WERI-Rb-1 (cell line): Measurements from ENCODE around the gene NDRG4.

ENCODE experiments used
- DNase-seq: peaks from one replicate; pipeline ENCODE4 v3.0.0-alpha.2; 2020
- H3K27ac ChIP-seq: fragments of 250-450 bp; sonication (Bioruptor Pico); 2 replicates; pipeline ENCODE4 v1.5.1; 2020; ENCODE audit warnings: mild to moderate bottlenecking, moderate library complexity
- H3K27me3 ChIP-seq: fragments of 250-450 bp; sonication (Bioruptor Pico); 2 replicates; pipeline ENCODE4 v1.5.1; 2021; ENCODE audit warnings: mild to moderate bottlenecking, low read depth, moderate library complexity; ENCODE audit not compliant: insufficient read depth, severe bottlenecking
- H3K36me3 ChIP-seq: fragments of 250-450 bp; sonication (Bioruptor Pico); 2 replicates; pipeline ENCODE4 v1.5.1; 2020; ENCODE audit warnings: mild to moderate bottlenecking, moderate library complexity
- H3K4me3 ChIP-seq: 2 replicates; pipeline ENCODE4 v1.5.1; 2011; ENCODE audit warnings: low read depth, mild to moderate bottlenecking, control low read depth, low read length
- H3K9me3 ChIP-seq: fragments of 250-450 bp; sonication (Bioruptor Pico); 2 replicates; pipeline ENCODE4 v1.5.1; 2021; ENCODE audit warnings: mild to moderate bottlenecking, moderate library complexity; ENCODE audit not compliant: severe bottlenecking
- CTCF ChIP-seq: IDR thresholded peaks from 2 replicates; pipeline ENCODE4 v1.5.1; 2011; ENCODE audit warnings: low read depth, mild to moderate bottlenecking, control low read depth, inconsistent platforms, low read length

Gene NDRG4

GRCh38 chr16:58507195-58507962 lies 7.4 kb downstream of the NDRG4 start:
- no peaks in the 10 kb centered on the region for H3K27me3 ChIP-seq
- H3K4me3 ChIP-seq, result no peak overlapping the region
- no peak for TF ChIP-seq CTCF
- H3K9me3 ChIP-seq, result no peaks in the 10 kb centered on the region
- DNase-seq, result no peak
- H3K36me3 ChIP-seq, result no peaks in the 10 kb centered on the region
- H3K27ac ChIP-seq, result no peak overlapping the region

DNA sequence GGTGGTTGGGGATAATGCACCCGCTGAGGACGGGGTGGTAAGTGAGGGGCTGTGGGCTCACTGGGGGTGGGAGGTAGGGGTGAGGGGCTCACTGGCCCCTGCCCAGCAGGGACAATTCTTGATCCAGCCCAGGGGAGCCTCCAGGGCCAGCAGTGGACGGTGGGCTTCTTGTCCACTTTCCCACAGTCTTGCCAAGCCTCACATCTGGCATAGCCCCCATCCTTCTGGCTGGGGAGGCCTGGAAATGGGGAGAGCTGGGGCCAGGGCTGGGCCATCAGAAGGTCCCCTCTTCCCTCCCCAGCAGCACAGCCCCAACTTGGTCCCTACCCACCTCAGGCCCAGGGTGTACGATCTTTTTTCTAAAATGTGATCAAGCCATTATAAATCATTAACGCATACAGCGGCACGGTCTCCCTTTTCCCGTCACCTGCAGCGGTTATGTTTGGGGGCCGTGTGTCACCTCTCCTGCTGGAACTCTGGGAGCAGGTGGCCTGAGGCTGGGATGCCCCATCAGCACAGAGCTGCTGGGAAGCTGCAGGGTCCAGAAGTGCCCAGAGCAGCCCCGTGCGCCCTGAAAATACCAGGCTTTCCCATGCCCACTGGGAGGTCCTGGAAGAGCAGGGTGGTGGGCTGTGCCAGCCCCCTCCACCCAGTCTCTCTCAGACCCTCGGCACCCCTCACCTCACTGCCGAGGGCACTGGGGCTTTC lies 8.2 kb downstream of the NDRG4 start:
- H3K9me3 ChIP-seq, result no peaks in the 10 kb centered on the region
- DNase-seq, result no peak
- H3K27ac ChIP-seq, result no peak overlapping the region
- TF ChIP-seq CTCF, result no peak
- no peak overlapping the region for H3K4me3 ChIP-seq
- no peaks in the 10 kb centered on the region for H3K36me3 ChIP-seq
- no peaks in the 10 kb centered on the region for H3K27me3 ChIP-seq

GRCh38 chr16:58508671-58509251 lies 8.8 kb downstream of the NDRG4 start:
- TF ChIP-seq CTCF, result no peak
- no peak overlapping the region for H3K27ac ChIP-seq
- H3K9me3 ChIP-seq, result no peaks in the 10 kb centered on the region
- no peaks in the 10 kb centered on the region for H3K36me3 ChIP-seq
- H3K4me3 ChIP-seq, result no peak overlapping the region
- H3K27me3 ChIP-seq, result no peaks in the 10 kb centered on the region
- no peak for DNase-seq

DNA sequence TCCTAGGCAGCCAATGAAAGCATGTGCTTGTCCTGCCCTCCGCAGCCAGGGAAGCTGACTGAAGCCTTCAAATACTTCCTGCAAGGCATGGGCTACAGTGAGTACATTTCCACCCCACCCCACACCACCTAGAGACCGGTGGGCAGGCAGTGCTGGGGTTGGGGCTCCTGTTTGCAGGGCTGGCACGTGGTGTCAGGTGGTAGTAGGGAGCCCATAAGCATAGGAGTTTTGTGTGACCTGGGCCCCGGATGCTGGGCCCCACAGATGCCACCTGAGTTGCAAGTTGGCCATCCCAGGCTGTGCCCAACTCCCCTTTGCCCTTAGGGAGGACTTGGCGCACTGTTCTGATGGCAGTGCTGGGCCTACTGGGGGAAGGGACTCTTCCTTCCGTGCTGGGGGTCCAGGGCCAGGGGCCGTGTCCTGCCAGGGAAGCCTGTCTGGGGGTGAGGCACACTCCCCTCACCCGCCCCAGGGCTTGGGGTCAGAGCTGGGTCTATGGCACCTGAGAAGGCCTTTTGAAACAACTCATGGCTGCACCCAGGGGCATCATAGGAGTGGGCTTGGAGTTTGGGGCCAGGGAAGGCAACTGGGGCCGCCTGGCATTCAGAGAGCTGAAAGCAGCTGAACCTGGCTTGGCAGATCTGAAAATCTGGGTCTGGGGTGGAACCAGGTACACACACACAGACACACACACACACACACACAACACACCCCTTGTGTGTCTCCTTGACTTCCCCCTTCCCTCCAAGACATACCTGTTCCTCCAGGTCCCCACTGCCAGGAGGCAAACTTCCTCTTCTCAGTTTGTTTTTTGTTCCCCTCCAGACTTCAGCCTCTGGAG lies 9.5 kb downstream of the NDRG4 start:
- no peak for TF ChIP-seq CTCF
- Histone ChIP-seq H3K9me3 (no peaks in the 10 kb centered on the region), H3K27me3 (no peaks in the 10 kb centered on the region), H3K36me3 (no peaks in the 10 kb centered on the region), H3K27ac (no peak overlapping the region), H3K4me3 (no peak overlapping the region)
- DNase-seq, result no peak

DNA sequence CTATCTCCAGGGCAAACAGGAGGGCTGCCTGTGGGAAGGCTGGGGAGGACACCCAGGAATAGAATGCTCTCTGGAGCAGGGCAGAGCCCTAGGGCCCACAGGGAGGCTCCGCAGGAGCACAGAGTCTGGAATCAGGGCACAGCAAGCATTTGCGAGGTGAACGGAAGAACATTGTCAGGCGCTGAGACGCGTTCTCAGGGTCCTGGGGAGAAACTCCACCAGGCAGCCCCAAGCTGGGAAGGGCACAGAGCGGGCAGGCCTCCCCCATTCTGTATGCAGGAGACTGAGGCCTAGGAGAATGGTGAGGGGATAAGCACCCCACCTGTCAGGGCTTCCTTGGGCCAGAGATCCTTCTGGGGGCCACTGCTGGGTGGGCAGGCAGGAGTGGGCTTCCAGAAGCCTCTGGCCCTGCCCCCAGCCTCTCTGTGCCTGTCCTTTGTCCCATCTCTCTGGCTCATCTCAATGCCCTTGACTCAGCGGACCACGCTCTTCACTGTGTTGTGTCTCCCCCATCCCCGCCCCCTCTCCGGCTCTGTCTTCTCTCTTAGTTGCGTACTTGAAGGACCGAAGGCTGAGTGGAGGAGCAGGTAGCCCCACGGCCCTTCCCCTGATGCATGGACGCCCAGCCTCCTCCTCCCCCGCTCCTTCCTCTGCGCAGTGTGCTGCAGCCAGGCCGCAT lies 10.3 kb downstream of the NDRG4 start:
- no peaks in the 10 kb centered on the region for H3K36me3 ChIP-seq
- H3K9me3 ChIP-seq, result no peaks in the 10 kb centered on the region
- TF ChIP-seq CTCF, result no peak
- H3K4me3 ChIP-seq, result no peak overlapping the region
- H3K27me3 ChIP-seq, result no peaks in the 10 kb centered on the region
- no peak for DNase-seq
- no peak overlapping the region for H3K27ac ChIP-seq
